Measurements from ENCODE around the gene ADAM8. TPM values are rescaled to one million over a fixed set of nuclear protein-coding genes. Genes with fewer than 3 reads are reported as not detected.

Gene ADAM8
- total RNA-seq, 2 donors from 2014 or later, result 0.82 to 1.5 TPM

DNA sequence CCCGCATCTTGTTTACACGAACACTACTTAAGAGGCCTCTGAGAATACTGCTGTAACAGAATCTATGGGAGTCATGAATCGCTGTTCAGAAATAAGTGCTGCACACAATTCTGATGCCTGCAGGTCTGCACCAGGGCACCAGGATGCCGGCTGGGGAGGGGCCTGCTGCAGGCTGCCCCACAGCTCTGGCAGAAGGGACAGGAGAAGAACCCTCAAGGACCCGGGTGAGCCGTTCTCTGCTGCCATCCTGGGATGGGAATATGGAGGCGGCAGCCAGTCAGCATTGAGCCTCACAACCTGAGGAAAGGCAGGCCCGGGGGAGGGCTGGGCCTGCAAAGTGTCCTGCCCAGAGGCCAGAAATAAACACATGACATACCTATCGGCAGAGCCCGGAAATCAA is 20.8 kb upstream of the ADAM8 start:
- Histone ChIP-seq H3K27me3 (no peaks in the 10 kb centered on the region), H3K4me1 (no peaks in the 10 kb centered on the region), H3K9me3 (no peaks in the 10 kb centered on the region), H3K36me3 (peaks cover 98% of the 10 kb centered on the region), H3K4me3 (no peak overlapping the region), H3K27ac (no peak overlapping the region)
- DNase-seq (ENCODE audit: low spot score), result no peak
- TF ChIP-seq, protein P1, sequence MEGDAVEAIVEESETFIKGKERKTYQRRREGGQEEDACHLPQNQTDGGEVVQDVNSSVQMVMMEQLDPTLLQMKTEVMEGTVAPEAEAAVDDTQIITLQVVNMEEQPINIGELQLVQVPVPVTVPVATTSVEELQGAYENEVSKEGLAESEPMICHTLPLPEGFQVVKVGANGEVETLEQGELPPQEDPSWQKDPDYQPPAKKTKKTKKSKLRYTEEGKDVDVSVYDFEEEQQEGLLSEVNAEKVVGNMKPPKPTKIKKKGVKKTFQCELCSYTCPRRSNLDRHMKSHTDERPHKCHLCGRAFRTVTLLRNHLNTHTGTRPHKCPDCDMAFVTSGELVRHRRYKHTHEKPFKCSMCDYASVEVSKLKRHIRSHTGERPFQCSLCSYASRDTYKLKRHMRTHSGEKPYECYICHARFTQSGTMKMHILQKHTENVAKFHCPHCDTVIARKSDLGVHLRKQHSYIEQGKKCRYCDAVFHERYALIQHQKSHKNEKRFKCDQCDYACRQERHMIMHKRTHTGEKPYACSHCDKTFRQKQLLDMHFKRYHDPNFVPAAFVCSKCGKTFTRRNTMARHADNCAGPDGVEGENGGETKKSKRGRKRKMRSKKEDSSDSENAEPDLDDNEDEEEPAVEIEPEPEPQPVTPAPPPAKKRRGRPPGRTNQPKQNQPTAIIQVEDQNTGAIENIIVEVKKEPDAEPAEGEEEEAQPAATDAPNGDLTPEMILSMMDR (IDR thresholded peaks at IDR 0.05), result no peak

DNA sequence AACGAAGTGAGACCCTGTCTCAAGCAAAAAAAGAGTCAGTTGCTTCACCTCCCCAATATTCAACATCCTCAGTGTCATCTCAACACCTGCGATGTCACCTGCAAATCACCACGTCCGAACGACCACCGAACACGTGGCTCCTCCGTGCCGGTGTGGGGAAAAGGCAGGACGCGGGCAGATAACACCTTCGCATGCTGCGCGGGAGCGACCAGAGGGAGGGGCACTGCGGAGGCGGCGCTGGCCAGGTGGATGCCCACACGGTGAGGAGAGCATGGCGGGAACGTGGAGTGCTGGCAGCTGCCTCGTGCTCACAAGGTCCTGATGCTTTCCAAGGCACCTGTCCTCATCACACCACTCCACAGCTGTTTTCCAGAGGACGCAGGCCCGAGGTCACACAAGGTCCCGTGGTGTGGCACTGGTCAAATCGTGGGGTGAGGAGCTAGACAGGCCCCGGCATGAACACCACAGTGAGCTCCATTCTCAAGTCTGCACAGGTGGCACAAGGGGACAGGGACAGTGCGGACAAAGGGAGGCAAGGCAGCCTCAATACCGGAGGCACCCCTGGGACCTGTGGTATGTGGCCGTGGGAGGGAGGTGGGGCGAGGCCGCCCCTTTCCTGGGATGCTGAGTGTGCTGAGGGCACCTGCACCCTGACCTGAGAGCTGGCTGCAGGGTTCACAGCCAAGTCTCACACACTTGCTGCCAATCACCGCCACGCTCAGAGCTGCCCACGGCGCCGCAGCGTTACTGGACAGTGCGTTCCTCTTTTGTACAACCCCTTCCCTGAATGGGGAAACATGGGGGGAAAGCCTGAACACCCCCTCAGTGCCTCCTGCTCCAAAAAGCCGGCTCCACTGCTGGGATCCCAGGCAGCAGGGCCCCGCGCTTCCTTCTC is 19.0 kb upstream of the ADAM8 start:
- no peaks in the 10 kb centered on the region for H3K27me3 ChIP-seq
- no peak overlapping the region for H3K4me3 ChIP-seq
- H3K9me3 ChIP-seq, result no peaks in the 10 kb centered on the region
- H3K36me3 ChIP-seq, result peaks cover 88% of the 10 kb centered on the region
- no peaks in the 10 kb centered on the region for H3K4me1 ChIP-seq
- DNase-seq (ENCODE audit: low spot score), result no peak
- H3K27ac ChIP-seq, result no peak overlapping the region
- TF ChIP-seq, protein P1 (IDR thresholded peaks at IDR 0.05), result no peak

DNA sequence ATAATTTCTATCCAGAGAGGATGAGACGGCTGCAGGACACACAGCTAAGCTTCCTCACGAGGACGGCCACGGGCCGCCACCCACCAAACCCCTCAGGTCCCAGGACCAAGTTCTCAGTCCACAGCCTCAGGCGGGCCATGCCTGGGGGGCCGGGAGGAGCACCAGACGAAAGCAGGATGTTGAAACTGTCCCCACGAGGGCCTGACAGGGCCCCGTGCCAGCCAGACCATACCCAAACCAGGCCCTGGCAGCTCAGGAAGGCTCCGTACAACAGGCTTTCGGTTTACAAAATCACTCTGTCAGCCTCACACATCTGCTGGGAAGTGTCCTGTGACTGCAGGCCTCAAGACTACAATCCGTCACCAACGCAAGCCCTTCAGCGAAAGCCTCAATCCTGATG is 17.5 kb upstream of the ADAM8 start:
- no peaks in the 10 kb centered on the region for H3K27me3 ChIP-seq
- TF ChIP-seq, protein P1 (IDR thresholded peaks at IDR 0.05), result no peak
- DNase-seq (ENCODE audit: low spot score), result no peak
- H3K4me3 ChIP-seq, result no peak overlapping the region
- no peak overlapping the region for H3K27ac ChIP-seq
- no peaks in the 10 kb centered on the region for H3K9me3 ChIP-seq
- H3K4me1 ChIP-seq, result no peaks in the 10 kb centered on the region
- H3K36me3 ChIP-seq, result peaks cover 87% of the 10 kb centered on the region

DNA sequence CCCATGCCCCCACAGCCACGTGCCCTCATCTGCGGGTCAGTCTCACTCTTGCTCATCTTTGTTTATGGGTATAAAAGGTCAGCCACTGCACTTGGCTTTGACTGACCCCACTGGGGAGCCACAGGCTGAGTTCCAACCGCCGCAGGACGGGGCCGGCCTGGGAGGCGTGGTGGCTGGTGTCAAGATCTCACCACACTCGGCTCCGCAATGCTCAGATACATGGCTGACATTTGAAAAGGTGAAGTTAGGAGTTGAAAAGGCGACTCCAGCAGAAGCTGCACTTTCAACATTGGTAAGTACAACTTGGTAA is 17.1 kb upstream of the ADAM8 start:
- TF ChIP-seq, protein P1 (IDR thresholded peaks at IDR 0.05), result no peak
- Histone ChIP-seq H3K4me3 (no peak overlapping the region), H3K27me3 (no peaks in the 10 kb centered on the region), H3K27ac (no peak overlapping the region), H3K4me1 (no peaks in the 10 kb centered on the region), H3K36me3 (peaks cover 87% of the 10 kb centered on the region), H3K9me3 (no peaks in the 10 kb centered on the region)
- DNase-seq (ENCODE audit: low spot score), result no peak

DNA sequence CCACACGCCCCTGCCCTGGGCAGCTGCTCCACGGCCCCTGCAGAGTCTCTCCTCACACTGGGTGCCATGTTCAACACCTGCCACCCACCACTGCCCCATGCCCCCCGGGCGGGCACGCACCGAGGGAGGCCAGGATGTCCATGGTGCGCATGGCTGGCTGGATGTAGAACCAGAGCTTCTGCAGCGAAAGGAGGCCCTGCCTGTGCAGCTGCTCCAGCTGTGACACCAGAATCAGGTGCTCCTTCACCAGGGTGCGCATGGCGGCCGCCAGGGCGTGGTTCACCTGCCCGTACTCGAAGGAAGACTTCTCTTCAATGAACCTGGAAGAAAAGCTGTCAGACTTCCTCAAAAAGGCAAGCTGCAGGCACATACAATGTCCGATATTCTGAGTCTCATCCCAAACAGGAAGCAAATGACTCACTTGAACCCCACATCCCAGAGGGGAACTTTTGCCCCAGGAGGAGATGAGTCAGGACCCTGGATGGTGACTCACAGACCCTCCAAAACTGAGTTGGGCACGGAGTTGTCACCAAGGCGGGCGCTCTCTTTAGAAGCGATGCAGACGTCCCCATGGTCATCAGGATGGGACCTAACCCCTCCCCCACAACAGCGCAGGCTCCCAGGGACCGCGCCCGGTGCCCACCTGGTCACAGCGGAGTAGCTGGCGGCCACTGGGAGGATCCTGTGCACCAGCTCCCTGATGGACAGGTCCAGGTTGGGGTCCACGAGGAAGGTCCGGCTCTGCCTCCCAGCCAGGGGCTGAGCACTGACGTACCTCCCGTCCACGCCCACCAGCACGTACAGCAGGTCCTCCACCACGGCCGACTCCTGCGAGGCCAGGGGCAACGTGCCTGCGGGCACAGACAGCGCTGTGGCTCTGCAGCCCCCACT is 16.5 kb upstream of the ADAM8 start:
- no peak for DNase-seq (ENCODE audit: low spot score)
- TF ChIP-seq, protein P1 (IDR thresholded peaks at IDR 0.05), result no peak
- Histone ChIP-seq H3K9me3 (no peaks in the 10 kb centered on the region), H3K36me3 (peaks cover 87% of the 10 kb centered on the region), H3K4me3 (no peak overlapping the region), H3K27me3 (no peaks in the 10 kb centered on the region), H3K4me1 (no peaks in the 10 kb centered on the region), H3K27ac (no peak overlapping the region)
